B cell (primary cell): Measurements from ENCODE around the gene SLC24A3. TPM values are rescaled to one million over a fixed set of nuclear protein-coding genes. Genes with fewer than 3 reads are reported as not detected.

Experiments
- ATAC-seq: fragments of 200-7000 bp; cut with Tn5 transposase; one replicate; pipeline ENCODE4 v1.10.0; 2021; ENCODE audit warnings: low read depth, mild to moderate bottlenecking, moderate number of reproducible peaks, moderate library complexity
- CTCF ChIA-PET: fragments of 350-600 bp; sonication (Branson Sonifier 250); formaldehyde crosslinking; loops from one replicate; lab custom pipeline; 2021; ENCODE audit warnings: antibody characterized with exemption, inconsistent platforms; lab: Charles Lee
- POLR2A ChIA-PET: fragments of 350-600 bp; sonication (Branson Sonifier 250); formaldehyde crosslinking; loops from one replicate; lab custom pipeline; 2021; ENCODE audit warnings: antibody characterized with exemption; lab: Charles Lee
- DNase-seq: peaks from one replicate; pipeline ENCODE4 v3.0.0; 2013
- H2AFZ ChIP-seq: 2 replicates; pipeline ENCODE4 v1.6.1; 2012; ENCODE audit warnings: mild to moderate bottlenecking, low read depth, low read length; ENCODE audit not compliant: insufficient read depth, poor library complexity, severe bottlenecking
- H3K27ac ChIP-seq, 2 donors: 1 replicate in 1 of 2; 2 replicates in 1 of 2; pipeline ENCODE4 v1.5.1; 2012 to 2013; ENCODE audit warnings: low read length in 2 of 2, mild to moderate bottlenecking in 2 of 2, moderate library complexity in 1 of 2
- H3K27me3 ChIP-seq, 4 experiments: fragments of 200-600 bp in 1 of 4; sonication (generic) in 1 of 4; replicated peaks in 1 of 4; 1 replicate in 2 of 4; 2 replicates in 2 of 4; pipeline versions ENCODE4 v1.6.1 to v1.7.0; 2013 to 2016; ENCODE audit warnings: low read length in 3 of 4, mild to moderate bottlenecking in 2 of 4, mixed read lengths in 1 of 4, moderate library complexity in 1 of 4; ENCODE audit not compliant: insufficient read depth in 4 of 4, control insufficient read depth in 3 of 4; ENCODE audit errors: control extremely low read depth in 1 of 4
- H3K36me3 ChIP-seq, 2 experiments: replicated peaks in 1 of 2; 1 replicate in 1 of 2; 2 replicates in 1 of 2; pipeline versions ENCODE4 v1.6.1 to v1.7.1; 2013; ENCODE audit warnings: low read length in 1 of 2; ENCODE audit not compliant: insufficient read depth in 2 of 2, control insufficient read depth in 1 of 2; ENCODE audit errors: control extremely low read depth in 1 of 2, extremely low read depth in 1 of 2
- H3K4me1 ChIP-seq, 2 donors: fragments of 200-600 bp in 1 of 2; sonication (generic) in 1 of 2; 1 replicate in 1 of 2; 2 replicates in 1 of 2; pipeline versions ENCODE4 v1.5.1 to v1.6.1; 2013 to 2017; ENCODE audit warnings: low read length in 2 of 2; ENCODE audit not compliant: control insufficient read depth in 2 of 2, insufficient read depth in 2 of 2
- H3K4me2 ChIP-seq: replicated peaks from 2 replicates; pipeline ENCODE3; 2012; ENCODE audit warnings: mild to moderate bottlenecking, low read depth, low read length; ENCODE audit not compliant: poor library complexity, severe bottlenecking
- H3K4me3 ChIP-seq, 5 experiments: fragments of 200-600 bp in 1 of 5; sonication (generic) in 1 of 5; 1 replicate in 3 of 5; 2 replicates in 2 of 5; pipeline versions ENCODE4 v1.5.1 to v1.7.0; 2011 to 2016; ENCODE audit warnings: low read length in 4 of 5, mild to moderate bottlenecking in 4 of 5, low read depth in 2 of 5, control low read depth in 1 of 5, moderate library complexity in 1 of 5; ENCODE audit not compliant: insufficient read depth in 1 of 5; ENCODE audit errors: control extremely low read depth in 1 of 5, extremely low read depth in 1 of 5
- H3K79me2 ChIP-seq: fragments of 200-600 bp; sonication (generic); one replicate; pipeline ENCODE4 v1.6.0; 2016; ENCODE audit warnings: low read length; ENCODE audit not compliant: control insufficient read depth, insufficient read depth
- H3K9ac ChIP-seq: fragments of 200-600 bp; sonication (generic); 2 replicates; pipeline ENCODE4 v1.6.1; 2017; ENCODE audit warnings: mild to moderate bottlenecking, low read length, moderate library complexity
- H3K9me3 ChIP-seq, 3 donors: one replicate each; pipeline versions ENCODE4 v1.6.1 to v1.7.1; 2013; ENCODE audit warnings: low read length in 2 of 3; ENCODE audit not compliant: control insufficient read depth in 2 of 3, insufficient read depth in 1 of 3; ENCODE audit errors: control extremely low read depth in 1 of 3
- H4K20me1 ChIP-seq: 2 replicates; pipeline ENCODE4 v1.6.0; 2012; ENCODE audit warnings: mild to moderate bottlenecking, low read length; ENCODE audit not compliant: insufficient read depth, control insufficient read depth, poor library complexity, severe bottlenecking
- H3K27ac Mint-ChIP-seq: one replicate; pipeline ENCODE4 v1.8.0; 2021; ENCODE audit warnings: mixed read lengths
- H3K27me3 Mint-ChIP-seq: one replicate; pipeline ENCODE4 v1.8.0; 2021; ENCODE audit warnings: mixed read lengths
- H3K4me1 Mint-ChIP-seq: one replicate; pipeline ENCODE4 v1.8.0; 2021; ENCODE audit warnings: mixed read lengths
- H3K4me3 Mint-ChIP-seq: one replicate; pipeline ENCODE4 v1.8.0; 2021; ENCODE audit warnings: mixed read lengths
- H3K9me3 Mint-ChIP-seq: one replicate; pipeline ENCODE4 v1.8.0; 2022; ENCODE audit warnings: mixed read lengths; ENCODE audit not compliant: insufficient read depth
- CTCF ChIP-seq: fragments of 200-600 bp; IDR thresholded peaks from one replicate; pipeline ENCODE4 v1.8.0; 2022; ENCODE audit warnings: antibody characterized with exemption, mild to moderate bottlenecking
- EZH2 ChIP-seq: IDR thresholded peaks from 2 replicates; pipeline ENCODE4 v1.6.1; 2012; ENCODE audit warnings: borderline replicate concordance, low read depth, mild to moderate bottlenecking, moderate library complexity, low read length; ENCODE audit not compliant: insufficient read depth, poor library complexity, severe bottlenecking
- WGBS: methylation state at CpG from one replicate; pipeline ENCODE4 v1.1.5; 2013; ENCODE audit warnings: missing lambda C conversion rate; ENCODE audit not compliant: insufficient coverage; 5-methylcytosine and 5-hydroxymethylcytosine counted together
- intact Hi-C: fragments of 100-400 bp; cut with micrococcal nuclease; formaldehyde crosslinking; loops from one replicate; pipeline ENCODE4 v1.10.0; 2022
- polyA plus RNA-seq: library from polyadenylated mRNA; depleted of rRNA; stranded (reverse); fragments of >200 nt; gene quantifications from 2 replicates; pipeline ENCODE4 v1.2.3, GENCODE V29; 2012
- total RNA-seq, 2 donors: library from RNA; stranded (reverse); fragments of 120-200 nt in 1 of 2; gene quantifications; 1 replicate in 1 of 2; 2 replicates in 1 of 2; pipeline versions ENCODE4 v1.2.3 to v1.2.4, GENCODE V29; 2013 to 2022

Gene SLC24A3
- total and polyA plus RNA-seq, 2 donors (not counting 1 experiment from before 2014, with no cell fraction given), result not detected

- ATAC-seq (no peak), DNase-seq (no peak)
- Histone ChIP-seq H2AFZ (no peak overlapping the region), H4K20me1 (no peaks in the 10 kb centered on the region), H3K4me3 (no peak overlapping the region), H3K9me3 (no peaks in the 10 kb centered on the region), H3K27ac (no peak overlapping the region), H3K27me3 (no peaks in the 10 kb centered on the region), H3K4me2 (no peak overlapping the region), H3K9ac (no peak overlapping the region), H3K4me1 (no peaks in the 10 kb centered on the region), H3K36me3 (no peaks in the 10 kb centered on the region), H3K79me2 (no peaks in the 10 kb centered on the region)
- H3K27me3 Mint-ChIP-seq, result peaks cover 12% of the 10 kb centered on the region
- no peaks in the 10 kb centered on the region for H3K9me3 Mint-ChIP-seq
- intact Hi-C loops, result no loop called here
- TF ChIP-seq CTCF, result no peak
- no peak for TF ChIP-seq EZH2
- no peaks in the 10 kb centered on the region for H3K4me1 Mint-ChIP-seq
- ChIA-PET CTCF (no interaction called here), POLR2A (no interaction called here)
- H3K4me3 Mint-ChIP-seq, result no peak overlapping the region
- no peak overlapping the region for H3K27ac Mint-ChIP-seq
- whole genome bisulfite sequencing, result 20% methylated on average over 2 of the region's 6 CpGs
Measured at GRCh38 chr20:19515074-19515473, 302.6 kb downstream of the SLC24A3 start.

GRCh38 chr20:19519466-19519865 is 307.0 kb downstream of the SLC24A3 start:
- intact Hi-C loops, result no loop called here
- Histone ChIP-seq H3K9me3 (no peaks in the 10 kb centered on the region), H2AFZ (no peak overlapping the region), H3K9ac (no peak overlapping the region), H3K4me1 (no peaks in the 10 kb centered on the region), H3K36me3 (no peaks in the 10 kb centered on the region), H3K79me2 (no peaks in the 10 kb centered on the region), H3K4me2 (no peak overlapping the region), H3K4me3 (no peak overlapping the region), H4K20me1 (no peaks in the 10 kb centered on the region), H3K27ac (no peak overlapping the region), H3K27me3 (no peaks in the 10 kb centered on the region)
- no peak for ATAC-seq
- ChIA-PET POLR2A (no interaction called here), CTCF (no interaction called here)
- no peak for TF ChIP-seq CTCF
- TF ChIP-seq EZH2, result no peak
- no CpG with 5 or more reads among the region's 1 CpG for WGBS
- DNase-seq, result no peak
- no peak overlapping the region for H3K27ac Mint-ChIP-seq
- no peaks in the 10 kb centered on the region for H3K9me3 Mint-ChIP-seq
- H3K4me1 Mint-ChIP-seq, result no peaks in the 10 kb centered on the region
- peaks cover 8% of the 10 kb centered on the region for H3K27me3 Mint-ChIP-seq
- no peak overlapping the region for H3K4me3 Mint-ChIP-seq
